Panc1 (cell line): ENCODE data around the gene RCOR2. TPM values are rescaled to one million over a fixed set of nuclear protein-coding genes. Genes with fewer than 3 reads are reported as not detected.

ENCODE experiments used
- ATAC-seq: fragments of 200-7000 bp; cut with Tn5 transposase; 2 replicates; pipeline ENCODE4 v1.9.1; 2020; ENCODE audit warnings: mild to moderate bottlenecking, moderate library complexity
- BruUV-seq: library from RNA; stranded (reverse); fragments of 400-500 nt; replicated peaks from 2 replicates; lab custom pipeline; 2021; lab: Mats Ljungman, UMichigan
- CTCF ChIA-PET: fragments of 300-600 bp; sonication (Branson Sonifier 250); formaldehyde crosslinking; loops from one replicate; lab custom pipeline; 2022; ENCODE audit warnings: antibody characterized with exemption; lab: Charles Lee
- POLR2A ChIA-PET: fragments of 300-600 bp; sonication (Branson Sonifier 250); formaldehyde crosslinking; loops from one replicate; lab custom pipeline; 2022; ENCODE audit warnings: antibody characterized with exemption; lab: Charles Lee
- DNase-seq: peaks from one replicate; pipeline ENCODE4 v3.0.0-alpha.2; 2010; ENCODE audit warnings: low read depth, low spot score
- H3K27ac ChIP-seq: 2 replicates; pipeline ENCODE4 v1.5.1; 2011; ENCODE audit warnings: mild to moderate bottlenecking, low read length, inconsistent platforms
- H3K27me3 ChIP-seq: fragments of 200-500 bp; sonication (Bioruptor generic); 2 replicates; pipeline ENCODE4 v1.6.0; 2014; ENCODE audit warnings: low read length, inconsistent platforms; ENCODE audit not compliant: control insufficient read depth, insufficient read depth
- H3K36me3 ChIP-seq: fragments of 200-500 bp; sonication (Bioruptor generic); 2 replicates; pipeline ENCODE4 v1.5.1; 2014; ENCODE audit warnings: inconsistent platforms, mild to moderate bottlenecking, low read length, moderate library complexity; ENCODE audit not compliant: control insufficient read depth, insufficient read depth
- H3K4me1 ChIP-seq: 2 replicates; pipeline ENCODE4 v1.5.1; 2011; ENCODE audit warnings: inconsistent platforms, mild to moderate bottlenecking, low read length, moderate library complexity; ENCODE audit not compliant: control insufficient read depth, insufficient read depth
- H3K4me3 ChIP-seq, 2 experiments: 2 replicates each; pipeline ENCODE4 v1.5.1; 2011 to 2012; ENCODE audit warnings: low read depth in 2 of 2, low read length in 2 of 2, mild to moderate bottlenecking in 2 of 2, inconsistent platforms in 1 of 2, moderate library complexity in 1 of 2
- H3K9me3 ChIP-seq: fragments of 200-500 bp; sonication (Bioruptor generic); 2 replicates; pipeline ENCODE4 v1.5.1; 2014; ENCODE audit warnings: low read depth, mild to moderate bottlenecking, inconsistent platforms, low read length, moderate library complexity; ENCODE audit not compliant: control insufficient read depth, insufficient read depth
- POLR2AphosphoS5 ChIP-seq: IDR thresholded peaks from 2 replicates; pipeline ENCODE4 v1.6.1; 2012; ENCODE audit warnings: mild to moderate bottlenecking, low read depth, low read length, moderate library complexity
- SIN3A ChIP-seq: IDR thresholded peaks from 2 replicates; pipeline ENCODE4 v1.6.1; 2012; ENCODE audit warnings: low read depth, mild to moderate bottlenecking, low read length, moderate library complexity, borderline replicate concordance; ENCODE audit not compliant: insufficient read depth
- TCF7L2 ChIP-seq: IDR thresholded peaks from 2 replicates; pipeline ENCODE4 v1.6.1; 2011; ENCODE audit warnings: mild to moderate bottlenecking, low read depth, low read length, inconsistent platforms
- in situ Hi-C: cut with HindIII; loops from 2 replicates; pipeline ENCODE4 v1.10.0; 2016; ENCODE audit warnings: low sequenced_read_pairs, low pct_unique_long_range_greater_than_20kb
- intact Hi-C: fragments of 100-400 bp; cut with micrococcal nuclease; formaldehyde crosslinking; loops from one replicate; pipeline ENCODE4 v1.10.0; 2022; ENCODE audit not compliant: unreplicated experiment
- total RNA-seq: library from RNA; stranded (reverse); gene quantifications from one replicate; pipeline ENCODE4 v1.2.1, GENCODE V29; 2021; ENCODE audit not compliant: unreplicated experiment
- TF ChIP-seq, protein P1 (sequence below), 2 experiments: IDR thresholded peaks; 2 replicates each; pipeline ENCODE4 v1.6.1; 2011 to 2012; ENCODE audit warnings: low read depth in 2 of 2, control low read depth in 1 of 2, low read length in 1 of 2, mild to moderate bottlenecking in 1 of 2, moderate library complexity in 1 of 2; ENCODE audit not compliant: insufficient read depth in 1 of 2
- TF ChIP-seq, protein P2 (sequence below): fragments of 450-650 bp; IDR thresholded peaks from 2 replicates; pipeline ENCODE4 v1.5.1; 2017; ENCODE audit warnings: mild to moderate bottlenecking

RCOR2 gene
- total RNA-seq, 1 experiment from 2014 or later = 10.2 TPM

DNA sequence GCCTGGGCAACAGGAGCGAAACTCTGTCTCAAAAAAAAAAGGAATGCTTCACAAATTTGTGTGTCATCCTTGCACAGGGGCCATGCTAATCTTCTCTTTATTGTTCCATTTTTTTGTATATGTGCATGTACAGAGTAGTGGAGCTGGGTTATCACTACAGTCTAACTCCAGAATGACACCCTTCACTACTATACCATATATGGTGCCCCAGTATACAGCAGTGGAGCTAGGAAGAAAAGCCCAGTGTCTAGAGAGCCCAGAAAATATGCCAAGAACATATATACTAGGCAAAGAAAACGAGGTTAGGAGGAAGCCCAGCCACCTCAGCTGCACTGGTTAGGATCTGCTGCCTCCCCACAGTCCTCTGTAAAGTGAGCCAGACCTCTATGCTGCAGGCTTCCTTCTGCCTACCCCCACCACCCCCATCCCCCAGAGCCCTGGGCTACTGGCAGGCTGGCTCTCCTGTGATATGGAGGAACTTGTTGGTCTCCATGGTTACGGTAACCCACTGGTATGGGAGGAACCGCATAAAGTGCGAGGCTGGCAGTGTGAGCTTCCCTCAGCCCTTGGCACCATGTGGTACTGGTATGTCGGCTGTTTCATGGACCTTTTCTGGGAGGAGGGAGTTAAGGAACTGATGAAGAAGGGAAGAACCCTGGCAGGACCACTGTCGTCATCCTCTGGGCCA, 34.3 kb downstream of the RCOR2 start:
- Histone ChIP-seq H3K4me3 (no peak overlapping the region), H3K36me3 (no peaks in the 10 kb centered on the region), H3K4me1 (peaks cover 15% of the 10 kb centered on the region), H3K9me3 (no peaks in the 10 kb centered on the region), H3K27ac (no peak overlapping the region), H3K27me3 (no peaks in the 10 kb centered on the region)
- TF ChIP-seq SIN3A (no peak), TCF7L2 (no peak)
- TSS peak; percentile 32 for BruUV-seq
- ChIA-PET CTCF (no interaction called here), POLR2A (no interaction called here)
- DNase-seq (no peak), ATAC-seq (no peak)
- intact Hi-C loops (no loop called here), in situ Hi-C loops (no loop called here)

DNA sequence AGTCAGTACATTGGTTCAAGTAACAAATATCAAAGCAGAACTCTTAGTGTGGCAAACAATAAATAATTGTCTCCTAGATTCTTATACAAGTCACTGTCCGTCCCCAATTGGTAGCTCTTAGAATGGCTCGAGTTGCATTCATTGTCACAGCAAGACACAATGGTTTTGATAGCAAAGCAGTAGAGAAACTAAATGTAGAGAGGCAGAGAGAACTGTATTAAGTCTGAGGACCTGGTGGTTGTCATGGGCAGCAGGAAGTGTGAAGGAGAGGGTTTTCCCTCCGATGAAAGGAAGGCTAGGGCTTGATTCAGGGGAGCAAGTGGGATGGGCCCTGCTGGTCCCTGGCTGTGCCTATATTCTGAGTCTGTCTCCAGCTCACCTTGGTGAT, 36.6 kb downstream of the RCOR2 start:
- no TSS peak for BruUV-seq
- no peaks in the 10 kb centered on the region for H3K27me3 ChIP-seq
- TF ChIP-seq, protein P1, sequence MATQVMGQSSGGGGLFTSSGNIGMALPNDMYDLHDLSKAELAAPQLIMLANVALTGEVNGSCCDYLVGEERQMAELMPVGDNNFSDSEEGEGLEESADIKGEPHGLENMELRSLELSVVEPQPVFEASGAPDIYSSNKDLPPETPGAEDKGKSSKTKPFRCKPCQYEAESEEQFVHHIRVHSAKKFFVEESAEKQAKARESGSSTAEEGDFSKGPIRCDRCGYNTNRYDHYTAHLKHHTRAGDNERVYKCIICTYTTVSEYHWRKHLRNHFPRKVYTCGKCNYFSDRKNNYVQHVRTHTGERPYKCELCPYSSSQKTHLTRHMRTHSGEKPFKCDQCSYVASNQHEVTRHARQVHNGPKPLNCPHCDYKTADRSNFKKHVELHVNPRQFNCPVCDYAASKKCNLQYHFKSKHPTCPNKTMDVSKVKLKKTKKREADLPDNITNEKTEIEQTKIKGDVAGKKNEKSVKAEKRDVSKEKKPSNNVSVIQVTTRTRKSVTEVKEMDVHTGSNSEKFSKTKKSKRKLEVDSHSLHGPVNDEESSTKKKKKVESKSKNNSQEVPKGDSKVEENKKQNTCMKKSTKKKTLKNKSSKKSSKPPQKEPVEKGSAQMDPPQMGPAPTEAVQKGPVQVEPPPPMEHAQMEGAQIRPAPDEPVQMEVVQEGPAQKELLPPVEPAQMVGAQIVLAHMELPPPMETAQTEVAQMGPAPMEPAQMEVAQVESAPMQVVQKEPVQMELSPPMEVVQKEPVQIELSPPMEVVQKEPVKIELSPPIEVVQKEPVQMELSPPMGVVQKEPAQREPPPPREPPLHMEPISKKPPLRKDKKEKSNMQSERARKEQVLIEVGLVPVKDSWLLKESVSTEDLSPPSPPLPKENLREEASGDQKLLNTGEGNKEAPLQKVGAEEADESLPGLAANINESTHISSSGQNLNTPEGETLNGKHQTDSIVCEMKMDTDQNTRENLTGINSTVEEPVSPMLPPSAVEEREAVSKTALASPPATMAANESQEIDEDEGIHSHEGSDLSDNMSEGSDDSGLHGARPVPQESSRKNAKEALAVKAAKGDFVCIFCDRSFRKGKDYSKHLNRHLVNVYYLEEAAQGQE (IDR thresholded peaks at IDR 0.05; ENCODE audit: insufficient read depth in 1 of 2, low read depth in 2 of 2, low read length in 1 of 2) = no peak
- TF ChIP-seq, protein P2, sequence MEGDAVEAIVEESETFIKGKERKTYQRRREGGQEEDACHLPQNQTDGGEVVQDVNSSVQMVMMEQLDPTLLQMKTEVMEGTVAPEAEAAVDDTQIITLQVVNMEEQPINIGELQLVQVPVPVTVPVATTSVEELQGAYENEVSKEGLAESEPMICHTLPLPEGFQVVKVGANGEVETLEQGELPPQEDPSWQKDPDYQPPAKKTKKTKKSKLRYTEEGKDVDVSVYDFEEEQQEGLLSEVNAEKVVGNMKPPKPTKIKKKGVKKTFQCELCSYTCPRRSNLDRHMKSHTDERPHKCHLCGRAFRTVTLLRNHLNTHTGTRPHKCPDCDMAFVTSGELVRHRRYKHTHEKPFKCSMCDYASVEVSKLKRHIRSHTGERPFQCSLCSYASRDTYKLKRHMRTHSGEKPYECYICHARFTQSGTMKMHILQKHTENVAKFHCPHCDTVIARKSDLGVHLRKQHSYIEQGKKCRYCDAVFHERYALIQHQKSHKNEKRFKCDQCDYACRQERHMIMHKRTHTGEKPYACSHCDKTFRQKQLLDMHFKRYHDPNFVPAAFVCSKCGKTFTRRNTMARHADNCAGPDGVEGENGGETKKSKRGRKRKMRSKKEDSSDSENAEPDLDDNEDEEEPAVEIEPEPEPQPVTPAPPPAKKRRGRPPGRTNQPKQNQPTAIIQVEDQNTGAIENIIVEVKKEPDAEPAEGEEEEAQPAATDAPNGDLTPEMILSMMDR = no peak
- TF ChIP-seq POLR2AphosphoS5 (no peak), SIN3A (no peak), TCF7L2 (no peak)
- H3K9me3 ChIP-seq = no peaks in the 10 kb centered on the region
- ChIA-PET CTCF (no interaction called here), POLR2A (no interaction called here)
- H3K4me1 ChIP-seq = peaks cover 4% of the 10 kb centered on the region; the same call in 1 of the 2 replicates
- in situ Hi-C loops = no loop called here
- DNase-seq (no peak), ATAC-seq (no peak)
- intact Hi-C loops = no loop called here
- H3K4me3 ChIP-seq = no peak overlapping the region
- H3K36me3 ChIP-seq = no peaks in the 10 kb centered on the region
- no peak overlapping the region for H3K27ac ChIP-seq
